ENCODE measurements around the gene SEC61A2.

DNA sequence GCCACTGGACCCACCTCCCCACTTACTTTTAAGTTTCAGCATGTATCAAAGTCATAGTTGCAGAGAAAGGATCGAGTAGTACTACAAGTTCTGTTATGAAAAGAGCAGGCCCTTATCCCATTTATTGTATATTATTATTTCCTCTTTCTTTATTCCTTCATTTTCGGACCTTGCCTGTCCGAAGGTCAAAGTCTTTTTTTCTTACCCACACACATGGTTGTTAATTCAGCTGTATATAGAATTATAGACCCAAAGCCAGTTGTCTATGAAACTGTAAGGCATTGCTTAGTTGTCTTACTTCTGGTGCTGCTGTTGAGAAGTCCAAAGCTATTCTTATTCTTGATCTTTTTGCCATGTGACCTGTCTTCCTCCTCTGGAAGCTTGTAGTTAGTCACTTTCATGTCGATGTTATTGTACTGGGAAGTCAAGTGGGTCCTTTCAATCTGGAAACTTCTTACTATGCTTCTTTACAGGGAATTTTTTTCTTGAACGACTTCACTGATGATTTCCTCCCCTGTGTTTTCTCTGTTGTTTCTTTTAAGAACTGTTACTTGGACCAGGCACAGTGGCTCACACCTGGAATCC is 57.9 kb downstream of the SEC61A2 start:
- TF ChIP-seq ATF2 (IDR thresholded peaks at IDR 0.05; ENCODE audit: low read length) (no peak), KDM4A (IDR thresholded peaks at IDR 0.05; ENCODE audit: low read depth, low read length, severe bottlenecking) (no peak), CTCF (IDR thresholded peaks at IDR 0.05; ENCODE audit: control extremely low read depth in 1 of 3, insufficient read depth in 1 of 3, low read depth in 1 of 3, low read length in 3 of 3) (no peak), MAFK (IDR thresholded peaks at IDR 0.05; ENCODE audit: low read depth, low read length) (no peak), BACH1 (IDR thresholded peaks at IDR 0.05; ENCODE audit: low read length) (no peak)
- TF ChIP-seq, protein P1, sequence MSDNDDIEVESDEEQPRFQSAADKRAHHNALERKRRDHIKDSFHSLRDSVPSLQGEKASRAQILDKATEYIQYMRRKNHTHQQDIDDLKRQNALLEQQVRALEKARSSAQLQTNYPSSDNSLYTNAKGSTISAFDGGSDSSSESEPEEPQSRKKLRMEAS (IDR thresholded peaks at IDR 0.05), result no peak

All from H1 (cell line).